ENCODE data around the gene PELI2.

PELI2 gene

GRCh38 chr14:56309198-56309597, 191.0 kb downstream of the PELI2 start:
- TF ChIP-seq ZFX (IDR thresholded peaks at IDR 0.05; ENCODE audit: borderline replicate concordance): no peak
- no peak for TF ChIP-seq CTCF (IDR thresholded peaks at IDR 0.05)
- no peak overlapping the region for H3K27ac ChIP-seq

- no peak overlapping the region for H3K27ac ChIP-seq
- TF ChIP-seq ZFX (IDR thresholded peaks at IDR 0.05; ENCODE audit: borderline replicate concordance): no peak
- no peak for TF ChIP-seq CTCF (IDR thresholded peaks at IDR 0.05)
Observed at GRCh38 chr14:56310643-56311042, 192.4 kb downstream of the PELI2 start.

GRCh38 chr14:56313789-56314188, 195.6 kb downstream of the PELI2 start:
- TF ChIP-seq ZFX (IDR thresholded peaks at IDR 0.05; ENCODE audit: borderline replicate concordance): no peak

GRCh38 chr14:56318393-56319115, 200.3 kb downstream of the PELI2 start:
- H3K27ac ChIP-seq: no peak overlapping the region
- TF ChIP-seq CTCF (IDR thresholded peaks at IDR 0.05): no peak
- no peak for TF ChIP-seq ZFX (IDR thresholded peaks at IDR 0.05; ENCODE audit: borderline replicate concordance)

More at GRCh38 chr14:56313789-56314188, 195.6 kb downstream of the PELI2 start:
- H3K27ac ChIP-seq: no peak overlapping the region

GRCh38 chr14:56321861-56322260, 203.7 kb downstream of the PELI2 start:
- no peak overlapping the region for H3K27ac ChIP-seq
- TF ChIP-seq CTCF (IDR thresholded peaks at IDR 0.05) (no peak), ZFX (IDR thresholded peaks at IDR 0.05; ENCODE audit: borderline replicate concordance) (no peak)

GRCh38 chr14:56322531-56322930, 204.3 kb downstream of the PELI2 start:
- H3K27ac ChIP-seq: no peak overlapping the region
- no peak for TF ChIP-seq CTCF (IDR thresholded peaks at IDR 0.05)
- no peak for TF ChIP-seq ZFX (IDR thresholded peaks at IDR 0.05; ENCODE audit: borderline replicate concordance)

- H3K27ac ChIP-seq: no peak overlapping the region
- TF ChIP-seq CTCF (IDR thresholded peaks at IDR 0.05) (no peak), ZFX (IDR thresholded peaks at IDR 0.05; ENCODE audit: borderline replicate concordance) (no peak)
Observed at GRCh38 chr14:56324454-56324853, 206.2 kb downstream of the PELI2 start.

Measured in 22Rv1 (cell line).